Prostate gland (tissue), 2 donors: ENCODE measurements around the gene NAV2.

ENCODE experiments used
- CTCF ChIP-seq, 4 experiments: fragments of 200-600 bp in 2 of 4; fragments of 450-650 bp in 2 of 4; sonication (generic) in 2 of 4; IDR thresholded peaks; 1 replicate in 3 of 4; 2 replicates in 1 of 4; pipeline ENCODE4 v1.5.1; 2016 to 2019; ENCODE audit warnings: antibody characterized with exemption in 4 of 4, mild to moderate bottlenecking in 2 of 4, moderate library complexity in 2 of 4
- POLR2A ChIP-seq: fragments of 450-650 bp; IDR thresholded peaks from one replicate; pipeline ENCODE4 v1.6.1; 2016; ENCODE audit warnings: antibody characterized with exemption, mild to moderate bottlenecking

GRCh38 chr11:19829109-19829837 is 116.6 kb downstream of the NAV2 start:
- TF ChIP-seq CTCF (IDR thresholded peaks at IDR 0.05), result no peak
- TF ChIP-seq POLR2A, result no peak
